ENCODE measurements around the gene SOD2. TPM values are rescaled to one million over a fixed set of nuclear protein-coding genes. Genes with fewer than 3 reads are reported as not detected.

Gene SOD2
- total RNA-seq, 1 experiment from 2014 or later, result 80.5 TPM

GRCh38 chr6:159728531-159728964 lies 35.5 kb upstream of the SOD2 start:
- no peaks in the 10 kb centered on the region for H3K4me1 ChIP-seq (ENCODE audit: insufficient read depth, low read length)
- no peak overlapping the region for H2BK5ac ChIP-seq (ENCODE audit: insufficient read length, low read length)
- no peak overlapping the region for H4K8ac ChIP-seq (replicated peaks; ENCODE audit: insufficient read length, low read depth, low read length)
- peaks cover 61% of the 10 kb centered on the region for H3K79me2 ChIP-seq (ENCODE audit: insufficient read depth, low read length)
- no peaks in the 10 kb centered on the region for H3K27me3 ChIP-seq (ENCODE audit: insufficient read depth, low read length)
- no peak overlapping the region for H3K14ac ChIP-seq (ENCODE audit: insufficient read depth, low read length)
- no CpG with 5 or more reads among the region's 9 CpGs for WGBS (ENCODE audit: extremely low coverage, insufficient read length, low lambda C conversion rate)
- no peak overlapping the region for H2BK20ac ChIP-seq (ENCODE audit: low read depth, low read length, poor library complexity, severe bottlenecking)
- peaks cover 3% of the 10 kb centered on the region for H3K23me2 ChIP-seq (ENCODE audit: insufficient read length, low read depth, low read length, poor library complexity, severe bottlenecking)
- no peak for TF ChIP-seq CTCF (conservative IDR thresholded peaks at IDR 0.05)
- no peak overlapping the region for H4K5ac ChIP-seq (ENCODE audit: insufficient read length, low read depth, low read length)
- H3K4me1 Mint-ChIP-seq, result peaks cover 19 to 28% of the 10 kb centered on the region in 2 experiments
- H3K4me2 ChIP-seq (ENCODE audit: insufficient read depth, insufficient read length, low read length), result peak overlapping the region; percentile 88
- peak overlapping the region; percentile 99 for H3K9ac ChIP-seq (ENCODE audit: extremely low read depth, insufficient read length, low read length)
- no peak overlapping the region for H2AFZ ChIP-seq (ENCODE audit: low read length)
- no peak overlapping the region for H3K23ac ChIP-seq (ENCODE audit: insufficient read length, low read depth, low read length)
- peak overlapping the region; percentile 93 to 97 for H3K4me3 Mint-ChIP-seq
- H3T11ph ChIP-seq (ENCODE audit: low read length), result no peak overlapping the region
- H3K79me1 ChIP-seq (ENCODE audit: insufficient read depth, low read depth, low read length, poor library complexity, severe bottlenecking), result no peaks in the 10 kb centered on the region
- no peak overlapping the region for H4K91ac ChIP-seq (ENCODE audit: insufficient read length, low read depth, low read length)
- H3K9me3 ChIP-seq (ENCODE audit: control insufficient read depth, low read depth, low read length), result no peaks in the 10 kb centered on the region
- no peak overlapping the region for H3K56ac ChIP-seq (ENCODE audit: insufficient read length, low read depth, low read length)
- H2BK12ac ChIP-seq (ENCODE audit: insufficient read length, low read depth, low read length), result no peak overlapping the region
- H3K27me3 Mint-ChIP-seq (ENCODE audit: low read depth), result no peaks in the 10 kb centered on the region; the same call in 1 of the 2 replicates
- H3K27ac Mint-ChIP-seq, result peak overlapping the region; percentile 90 to 94 (median 94); a peak in 6 of 7 replicates
- no peak overlapping the region for H2AK5ac ChIP-seq (ENCODE audit: insufficient read length, low read length)
- no peak overlapping the region for H3K18ac ChIP-seq (ENCODE audit: insufficient read length, low read depth, low read length)
- no peak overlapping the region for H2BK120ac ChIP-seq (ENCODE audit: low read depth, low read length, poor library complexity, severe bottlenecking)
- H3K4ac ChIP-seq (ENCODE audit: low read depth, low read length), result no peak overlapping the region
- H3K27ac ChIP-seq (ENCODE audit: insufficient read length, low read depth, low read length), result no peak overlapping the region
- peaks cover 18 to 29% (median 27%) of the 10 kb centered on the region in 3 experiments for H3K36me3 Mint-ChIP-seq (ENCODE audit: insufficient read depth in 1 of 3, low read depth in 3 of 3)
- no peaks in the 10 kb centered on the region; a peak in 2 of 5 replicates for H3K9me3 Mint-ChIP-seq
- DNase-seq, result no peak
- H2BK15ac ChIP-seq (ENCODE audit: low read depth, low read length), result no peak overlapping the region
- H4K20me1 ChIP-seq (ENCODE audit: control insufficient read depth, insufficient read depth, insufficient read length), result no peaks in the 10 kb centered on the region

Measured in H9 (cell line).